Motor neuron (in vitro differentiated cells): ENCODE data around the gene TMEM63C. TPM values are rescaled to one million over a fixed set of nuclear protein-coding genes. Genes with fewer than 3 reads are reported as not detected.

Experiments
- ATAC-seq, 8 experiments: fragments of 200-7000 bp; cut with Tn5 transposase; replicated peaks in 6 of 8; 2 replicates each; pipeline ENCODE4 v1.8.0; 2021; ENCODE audit warnings: mild to moderate bottlenecking in 8 of 8, moderate library complexity in 8 of 8
- H3K27ac ChIP-seq, 2 donors: fragments of 250-450 bp; sonication (Bioruptor Pico); 2 replicates each; pipeline ENCODE4 v1.9.0; 2021; ENCODE audit warnings: antibody characterized with exemption in 2 of 2, mild to moderate bottlenecking in 2 of 2, moderate library complexity in 1 of 2
- H3K4me1 ChIP-seq, 2 donors: fragments of 250-450 bp; sonication (Bioruptor Pico); replicated peaks in 1 of 2; 2 replicates each; pipeline ENCODE4 v1.6.1; 2021; ENCODE audit warnings: antibody characterized with exemption in 2 of 2, mild to moderate bottlenecking in 2 of 2, moderate library complexity in 1 of 2
- H3K4me3 ChIP-seq, 5 donors: fragments of 250-450 bp; sonication (Bioruptor Pico); 2 replicates each; pipeline ENCODE4 v1.9.0; 2021; ENCODE audit warnings: antibody characterized with exemption in 5 of 5, mild to moderate bottlenecking in 5 of 5, moderate library complexity in 4 of 5
- WGBS, 10 experiments: fragments of 450-650 bp; shearing (Covaris generic); methylation state at CpG; one replicate each; pipeline ENCODE4 v1.0.0; 2022; 5-methylcytosine and 5-hydroxymethylcytosine counted together
- in situ Hi-C, 9 experiments: fragments of 400-800 bp; cut with MboI; loops; one replicate each; pipeline ENCODE4 v1.15.0; 2021; ENCODE audit warnings: low sequenced_read_pairs in 9 of 9, low pct_unique_long_range_greater_than_20kb in 2 of 9; ENCODE audit not compliant: unreplicated experiment in 9 of 9
- total RNA-seq, 8 experiments: library from RNA; unstranded; fragments of 300-600 nt; gene quantifications; 2 replicates each; pipeline versions ENCODE4 v1.2.3 to v1.2.4, GENCODE V29; 2022

Gene TMEM63C
- total RNA-seq, 8 experiments from 2014 or later = 0.10 to 18.8 (median 6.9) TPM

DNA sequence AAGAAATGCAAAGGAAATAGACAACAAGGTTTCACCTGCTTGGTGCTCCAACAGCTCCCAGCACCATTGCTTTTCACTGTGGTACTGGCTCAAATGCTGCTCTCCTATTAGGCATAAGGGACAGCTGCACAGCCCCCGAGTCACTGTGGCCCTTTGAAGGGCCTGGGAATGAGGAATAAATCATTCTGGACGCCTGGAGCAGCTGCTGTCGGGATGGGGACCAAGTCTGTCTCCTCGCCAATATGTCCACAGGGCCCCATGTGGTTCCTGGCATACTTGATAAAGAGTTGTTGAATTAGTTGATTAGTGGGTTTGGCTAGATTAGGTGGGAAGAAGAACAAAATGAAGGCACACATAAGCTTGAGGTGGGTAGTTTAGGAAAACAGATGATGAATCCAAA lies 102.5 kb downstream of the TMEM63C start:
- no peak for ATAC-seq
- H3K4me3 ChIP-seq = no peak overlapping the region
- 40 to 81% (median 80%) methylated on average over 2 to 4 of the region's 4 CpGs; no CpG with 5 or more reads in 6 of the 10 experiments for WGBS, 10 experiments
- no peak overlapping the region for H3K27ac ChIP-seq
- in situ Hi-C loops = no loop called here
- peaks cover 5 to 11% of the 10 kb centered on the region in 2 donors for H3K4me1 ChIP-seq

- Histone ChIP-seq H3K27ac (no peak overlapping the region), H3K4me3 (no peak overlapping the region), H3K4me1 (peaks cover 5 to 11% of the 10 kb centered on the region in 2 donors)
- ATAC-seq = no peak
- in situ Hi-C loops = no loop called here
- WGBS, 10 experiments = 67 to 100% (median 100%) methylated on average over 1 of the region's 5 CpGs; no CpG with 5 or more reads in 5 of the 10 experiments
These were observed 102.9 kb downstream of the TMEM63C start for GRCh38 chr14:77284466-77284865.

GRCh38 chr14:77286576-77286975 lies 105.0 kb downstream of the TMEM63C start:
- H3K4me1 ChIP-seq = peaks cover 5 to 10% of the 10 kb centered on the region in 2 donors
- in situ Hi-C loops = no loop called here
- H3K27ac ChIP-seq = no peak overlapping the region
- no peak overlapping the region for H3K4me3 ChIP-seq
- 80 to 100% (median 100%) methylated on average over 1 to 5 of the region's 5 CpGs; no CpG with 5 or more reads in 3 of the 10 experiments for WGBS, 10 experiments
- no peak for ATAC-seq

GRCh38 chr14:77290705-77291104 lies 109.1 kb downstream of the TMEM63C start:
- H3K4me3 ChIP-seq = no peak overlapping the region
- in situ Hi-C loops = no loop called here
- H3K27ac ChIP-seq = no peak overlapping the region
- no peaks in the 10 kb centered on the region for H3K4me1 ChIP-seq
- 52 to 100% (median 100%) methylated on average over 1 to 3 of the region's 4 CpGs; no CpG with 5 or more reads in 3 of the 10 experiments for WGBS, 10 experiments
- ATAC-seq = no peak

- peaks cover 0 to under 1% of the 10 kb centered on the region in 2 donors for H3K4me1 ChIP-seq
- 48 to 93% (median 82%) methylated on average over 2 to 8 of the region's 13 CpGs for WGBS, 10 experiments
- no peak for ATAC-seq
- in situ Hi-C loops = no loop called here
- H3K4me3 ChIP-seq = no peak overlapping the region
- H3K27ac ChIP-seq = no peak overlapping the region
These were observed 114.6 kb downstream of the TMEM63C start for GRCh38 chr14:77296155-77296554.

- no peak overlapping the region for H3K27ac ChIP-seq
- no peak for ATAC-seq
- WGBS, 10 experiments = 79 to 100% (median 89%) methylated on average over 1 to 6 of the region's 8 CpGs; no CpG with 5 or more reads in 2 of the 10 experiments
- in situ Hi-C loops = no loop called here
- peaks cover 0 to 3% of the 10 kb centered on the region in 2 donors for H3K4me1 ChIP-seq
- H3K4me3 ChIP-seq = no peak overlapping the region
These were observed 115.3 kb downstream of the TMEM63C start for GRCh38 chr14:77296906-77297305.

GRCh38 chr14:77299771-77300170 lies 118.2 kb downstream of the TMEM63C start:
- ATAC-seq = peak in 3 of 8 experiments; percentile 7 to 53 (median 44)
- in situ Hi-C loops = loop anchor here in 3 of 9 experiments (25.0 kb wide), 3 partner anchors 162 to 437 kb away; partner anchors contain the start of gene ZDHHC22 (in 2 of the 3)
- Histone ChIP-seq H3K4me3 (no peak overlapping the region), H3K27ac (no peak overlapping the region), H3K4me1 (peaks cover 0 to 7% of the 10 kb centered on the region in 2 donors)
- 64 to 100% (median 93%) methylated on average over 1 to 4 of the region's 4 CpGs; no CpG with 5 or more reads in 3 of the 10 experiments for WGBS, 10 experiments

- Histone ChIP-seq H3K4me1 (peaks cover 0 to 11% of the 10 kb centered on the region in 2 donors), H3K4me3 (no peak overlapping the region), H3K27ac (no peak overlapping the region)
- peak in 4 of 8 experiments; percentile 30 to 82 (median 44) for ATAC-seq
- WGBS, 10 experiments = 27 to 100% (median 61%) methylated on average over 1 to 8 of the region's 10 CpGs; no CpG with 5 or more reads in 4 of the 10 experiments
- in situ Hi-C loops = loop anchor here in 3 of 9 experiments (25.0 kb wide), 3 partner anchors 164 to 439 kb away; partner anchors contain the start of gene ZDHHC22 (in 2 of the 3)
These were observed 119.5 kb downstream of the TMEM63C start for GRCh38 chr14:77301103-77301502.

DNA sequence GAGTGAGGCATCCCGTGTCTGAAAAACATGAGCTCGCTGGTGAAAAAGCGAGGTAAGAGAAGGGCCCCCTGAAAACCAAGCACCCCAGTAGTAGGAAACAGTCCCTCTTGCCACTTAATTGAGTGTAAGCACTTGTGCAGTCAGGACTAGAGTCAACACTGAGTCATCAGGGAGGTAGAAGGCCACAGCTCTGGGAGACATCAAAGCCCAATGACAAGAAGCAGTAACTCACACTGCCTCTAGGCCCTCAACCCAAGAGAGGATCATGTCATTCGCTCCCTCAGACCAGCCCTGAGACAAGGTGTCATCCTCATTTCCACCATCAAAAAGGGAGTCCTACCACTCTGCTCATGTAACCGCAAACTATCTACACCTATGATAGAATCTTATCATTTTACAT lies 121.3 kb downstream of the TMEM63C start:
- 71 to 100% (median 96%) methylated on average over 1 to 4 of the region's 5 CpGs; no CpG with 5 or more reads in 2 of the 10 experiments for WGBS, 10 experiments
- H3K4me1 ChIP-seq = peaks cover 10 to 25% of the 10 kb centered on the region in 2 donors
- peak overlapping the region in 1 of 2 donors; percentile 58 for H3K27ac ChIP-seq
- in situ Hi-C loops = loop anchor here in 3 of 9 experiments (25.0 kb wide), 3 partner anchors 166 to 441 kb away; partner anchors contain the start of gene ZDHHC22 (in 2 of the 3)
- no peak overlapping the region for H3K4me3 ChIP-seq
- peak in 7 of 8 experiments; percentile 7 to 75 (median 67) for ATAC-seq

DNA sequence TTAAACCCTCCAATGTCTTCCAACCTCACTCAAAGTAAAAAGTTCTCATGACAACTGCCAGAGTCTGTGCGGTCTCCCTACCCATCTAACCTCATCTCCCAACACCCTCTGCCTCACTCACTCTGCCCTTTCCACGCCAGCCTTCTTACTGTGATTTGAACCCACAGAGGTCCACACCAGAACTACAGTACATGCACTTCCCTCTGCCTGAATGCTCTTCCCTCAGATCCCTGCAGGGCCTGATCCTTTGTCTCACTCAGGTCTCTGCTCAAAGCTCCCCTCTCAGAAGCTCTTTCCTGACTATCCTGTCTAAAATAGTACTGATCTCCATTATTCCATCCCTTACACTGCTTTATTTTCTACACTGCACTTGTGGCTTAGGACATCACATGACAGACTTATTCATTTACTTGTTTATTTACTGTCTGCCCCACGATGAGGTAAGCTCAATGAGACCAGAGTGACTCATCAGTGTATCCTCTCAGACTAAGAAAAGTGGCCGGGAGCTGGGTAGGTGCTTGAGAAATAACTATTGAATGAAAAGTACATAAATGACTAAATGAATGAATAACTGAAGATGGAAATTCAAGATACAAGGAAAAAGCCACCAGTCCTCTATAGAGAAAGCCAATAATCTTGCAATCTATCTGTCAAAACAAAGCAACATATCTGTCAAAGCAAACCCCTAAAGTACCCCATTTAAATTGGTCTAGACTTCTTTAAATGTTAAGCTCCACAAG lies 122.0 kb downstream of the TMEM63C start:
- H3K27ac ChIP-seq = peak overlapping the region in 1 of 2 donors; percentile 58

DNA sequence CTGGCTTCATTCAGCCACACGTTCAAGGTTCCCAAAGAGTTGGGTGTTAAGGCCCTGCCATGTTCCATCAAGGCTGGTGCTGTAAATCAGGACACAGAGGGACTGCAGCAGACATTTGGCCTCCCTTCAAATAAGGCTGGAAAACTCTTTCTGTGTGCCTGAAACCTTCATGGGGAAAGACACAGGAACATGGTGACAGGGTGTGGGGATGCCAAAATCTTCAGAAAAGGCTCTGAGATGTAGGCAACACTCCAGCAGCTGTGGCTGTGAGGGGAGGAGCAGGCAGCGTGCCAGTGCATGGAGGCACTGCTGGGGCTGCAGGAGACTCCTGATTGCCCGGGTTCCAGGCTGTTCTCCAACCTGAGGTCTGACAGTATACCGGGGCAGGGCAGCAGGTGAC lies 124.1 kb downstream of the TMEM63C start:
- whole genome bisulfite sequencing, 10 experiments = 47 to 100% (median 100%) methylated on average over 2 to 4 of the region's 4 CpGs; no CpG with 5 or more reads in 5 of the 10 experiments
- no peak overlapping the region for H3K27ac ChIP-seq
- no peak for ATAC-seq
- H3K4me3 ChIP-seq = no peak overlapping the region
- in situ Hi-C loops = loop anchor here in 3 of 9 experiments (25.0 kb wide), 3 partner anchors 168 to 443 kb away; partner anchors contain the start of gene ZDHHC22 (in 2 of the 3)
- H3K4me1 ChIP-seq = peaks cover 10 to 25% of the 10 kb centered on the region in 2 donors

More for the DNA sequence above, 122.0 kb downstream of the TMEM63C start:
- peak; percentile 81 to 92 (median 88) for ATAC-seq
- WGBS, 10 experiments = 0 to 100% (median 51%) methylated on average over 1 to 4 of the region's 4 CpGs; no CpG with 5 or more reads in 1 of the 10 experiments
- H3K4me3 ChIP-seq = no peak overlapping the region
- in situ Hi-C loops = loop anchor here in 3 of 9 experiments (25.0 kb wide), 3 partner anchors 166 to 441 kb away; partner anchors contain the start of gene ZDHHC22 (in 2 of the 3)
- H3K4me1 ChIP-seq = peaks cover 10 to 25% of the 10 kb centered on the region in 2 donors

GRCh38 chr14:77306416-77306815 lies 124.8 kb downstream of the TMEM63C start:
- Histone ChIP-seq H3K27ac (peak overlapping the region; percentile 52 to 80), H3K4me1 (peaks cover 10 to 22% of the 10 kb centered on the region in 2 donors), H3K4me3 (no peak overlapping the region)
- in situ Hi-C loops = loop anchor here in 3 of 9 experiments (25.0 kb wide), 3 partner anchors 169 to 444 kb away; partner anchors contain the start of gene ZDHHC22 (in 2 of the 3)
- 0 to 83% (median 53%) methylated on average over 1 to 3 of the region's 3 CpGs; no CpG with 5 or more reads in 1 of the 10 experiments for WGBS, 10 experiments
- peak in 4 of 8 experiments; percentile 7 to 46 (median 22) for ATAC-seq
